C4-2B (cell line): ENCODE data around the gene TOB1.

ENCODE experiments used
- ZFX ChIP-seq: fragments of 450-650 bp; IDR thresholded peaks from 2 replicates; pipeline ENCODE4 v1.6.1; 2017
- TF ChIP-seq, protein P1 (sequence below): fragments of 450-650 bp; conservative IDR thresholded peaks from 2 replicates; pipeline ENCODE4 v1.5.1; 2017; ENCODE audit warnings: mild to moderate bottlenecking

DNA sequence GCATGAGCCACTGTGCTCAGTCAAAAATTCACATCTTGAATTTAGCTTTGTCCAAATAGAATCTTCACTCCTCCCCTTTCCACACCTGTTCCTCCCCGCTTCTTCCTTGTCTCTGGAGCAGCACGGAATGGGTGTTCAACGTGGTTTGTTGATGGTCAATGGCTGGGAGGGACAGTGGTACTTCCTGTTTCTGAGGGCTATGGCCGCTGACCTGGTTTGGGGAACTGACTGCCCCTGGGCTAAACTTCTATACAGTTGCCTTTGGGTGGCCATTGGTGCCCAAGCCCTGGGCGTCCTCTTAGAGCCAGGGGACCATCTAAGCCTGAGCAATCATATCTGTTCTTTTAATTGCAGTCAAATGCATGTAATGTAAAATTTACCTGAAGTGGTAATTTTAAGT lies 49.9 kb downstream of the TOB1 start:
- TF ChIP-seq, protein P1, sequence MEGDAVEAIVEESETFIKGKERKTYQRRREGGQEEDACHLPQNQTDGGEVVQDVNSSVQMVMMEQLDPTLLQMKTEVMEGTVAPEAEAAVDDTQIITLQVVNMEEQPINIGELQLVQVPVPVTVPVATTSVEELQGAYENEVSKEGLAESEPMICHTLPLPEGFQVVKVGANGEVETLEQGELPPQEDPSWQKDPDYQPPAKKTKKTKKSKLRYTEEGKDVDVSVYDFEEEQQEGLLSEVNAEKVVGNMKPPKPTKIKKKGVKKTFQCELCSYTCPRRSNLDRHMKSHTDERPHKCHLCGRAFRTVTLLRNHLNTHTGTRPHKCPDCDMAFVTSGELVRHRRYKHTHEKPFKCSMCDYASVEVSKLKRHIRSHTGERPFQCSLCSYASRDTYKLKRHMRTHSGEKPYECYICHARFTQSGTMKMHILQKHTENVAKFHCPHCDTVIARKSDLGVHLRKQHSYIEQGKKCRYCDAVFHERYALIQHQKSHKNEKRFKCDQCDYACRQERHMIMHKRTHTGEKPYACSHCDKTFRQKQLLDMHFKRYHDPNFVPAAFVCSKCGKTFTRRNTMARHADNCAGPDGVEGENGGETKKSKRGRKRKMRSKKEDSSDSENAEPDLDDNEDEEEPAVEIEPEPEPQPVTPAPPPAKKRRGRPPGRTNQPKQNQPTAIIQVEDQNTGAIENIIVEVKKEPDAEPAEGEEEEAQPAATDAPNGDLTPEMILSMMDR, result no peak
- TF ChIP-seq ZFX, result no peak
